SKM-1 treated with dmso at 0.1 percent for 144 hours (cell line): ENCODE results near the gene MYL4.
"Not testable (repeated sequence)": the region's sequence is repeated elsewhere in the genome, so short reads cannot be mapped to it uniquely, and the experiment has no call there.

Experiments
- DNase-seq: peaks from one replicate; lab custom pipeline; 2025; ENCODE audit not compliant: unreplicated experiment; lab: John Stamatoyannopoulos, UW

The MYL4 gene

DNA sequence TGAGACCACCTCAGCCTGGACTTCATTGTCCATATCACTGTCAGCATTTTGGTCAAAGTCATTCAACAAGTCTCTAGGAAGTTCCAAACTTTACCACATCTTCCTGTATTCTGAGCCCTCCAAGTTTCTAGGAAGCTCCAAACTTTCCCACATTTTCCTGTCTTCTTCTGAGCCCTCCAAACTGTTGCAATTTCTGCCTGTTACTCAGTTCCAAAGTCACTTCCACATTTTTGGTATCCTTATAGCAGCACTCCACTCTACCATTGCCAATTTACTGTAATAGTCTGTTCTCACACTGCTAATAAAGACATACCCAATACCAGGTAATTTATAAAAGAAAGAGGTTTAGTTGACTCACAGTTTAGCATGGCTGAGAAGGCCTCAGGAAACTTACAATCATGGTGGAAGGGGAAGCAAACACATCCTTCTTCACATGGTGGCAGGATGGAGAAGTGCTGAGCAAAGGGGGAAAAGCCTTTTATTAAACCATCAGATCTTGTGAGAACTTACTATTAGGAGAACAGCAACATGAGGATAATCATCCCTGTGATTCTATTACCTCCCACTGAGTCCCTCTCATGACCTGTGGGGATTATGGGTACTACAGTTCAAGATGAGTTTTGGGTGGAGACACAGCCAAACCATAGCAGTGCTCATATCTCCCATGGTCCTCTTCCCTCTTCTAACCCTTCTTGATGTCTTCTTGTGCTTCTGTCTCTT lies 60.6 kb downstream of the MYL4 start:
- not testable (repeated sequence) for DNase-seq

DNA sequence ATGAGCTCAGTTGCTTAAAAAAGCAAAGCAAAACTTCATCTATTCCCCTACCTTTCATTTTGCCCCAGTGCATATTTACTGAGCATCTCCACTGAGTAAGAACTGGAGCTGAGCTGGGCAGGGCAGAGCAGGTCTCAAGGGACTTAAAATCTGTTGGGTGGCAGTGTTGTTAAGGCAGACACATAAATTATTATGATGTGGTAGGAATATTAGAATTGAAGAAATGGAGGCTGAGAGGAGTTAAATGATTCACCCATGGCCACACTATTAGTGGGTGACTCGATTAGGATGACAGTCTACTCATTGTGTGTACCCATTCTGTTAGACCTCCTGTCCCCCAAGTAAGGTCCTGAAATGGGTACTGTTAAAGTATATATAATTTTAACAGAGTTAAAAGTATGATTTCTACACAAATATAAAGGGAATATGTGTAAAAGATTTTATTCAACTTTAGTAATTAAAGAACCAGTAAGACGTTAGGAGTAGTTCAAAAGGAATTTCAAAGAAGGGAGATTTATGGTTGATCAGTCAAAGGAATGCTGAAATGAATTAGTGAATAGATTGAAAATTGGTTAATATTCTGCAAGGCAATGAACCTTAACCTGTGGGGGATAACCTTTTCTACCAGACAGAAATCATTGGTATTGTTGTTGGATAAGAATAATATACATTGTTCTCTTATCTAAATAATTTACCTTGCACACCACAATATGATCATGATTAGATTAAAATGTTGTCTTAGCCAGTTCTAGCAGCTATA lies 62.0 kb downstream of the MYL4 start:
- no peak for DNase-seq

DNA sequence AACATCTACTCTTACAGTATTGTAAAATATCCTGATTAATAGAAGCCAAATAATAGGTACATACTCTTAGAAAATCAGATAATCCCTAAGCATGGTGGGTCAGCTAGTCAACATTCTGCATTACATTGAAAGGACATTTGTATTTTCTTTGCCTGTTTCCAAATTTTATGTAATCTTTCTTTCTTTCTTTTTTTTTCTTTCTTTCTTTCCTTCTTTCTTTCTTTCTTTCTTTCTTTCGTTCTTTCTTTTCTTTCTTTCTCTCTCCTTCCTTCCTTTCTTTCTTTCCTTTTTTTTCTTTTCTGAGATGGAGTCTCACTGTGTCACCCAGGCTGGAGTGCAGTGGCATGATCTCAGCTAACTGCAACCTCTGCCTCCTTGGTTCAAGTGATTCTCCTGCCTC lies 63.3 kb downstream of the MYL4 start:
- DNase-seq: no peak

DNA sequence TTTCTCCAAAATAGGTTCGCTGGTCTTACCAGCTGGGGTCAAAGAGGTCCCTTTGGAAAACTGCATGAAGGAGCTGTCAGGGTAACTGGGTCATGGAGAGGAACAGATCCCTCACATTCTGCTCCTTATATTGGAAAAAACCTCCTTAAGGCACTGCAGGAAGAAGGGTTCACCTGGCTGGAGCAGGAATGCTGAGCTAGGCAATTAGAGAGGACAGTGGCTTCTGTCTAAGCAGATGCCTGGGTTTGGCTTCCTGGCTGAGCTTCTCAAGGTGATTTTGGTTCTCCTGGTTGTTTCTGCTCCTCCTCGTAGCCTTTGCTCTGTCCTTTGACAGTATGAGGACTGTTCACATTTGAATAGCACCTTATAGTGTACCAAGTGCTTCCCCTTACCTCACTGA lies 64.1 kb downstream of the MYL4 start:
- DNase-seq: no peak
